Measurements from ENCODE around the gene FIBCD1.

- no peak for TF ChIP-seq CTCF (IDR thresholded peaks at IDR 0.05)
- no peak for TF ChIP-seq POLR2A (IDR thresholded peaks at IDR 0.05)
Measured at GRCh38 chr9:130982636-130983358, 43.8 kb upstream of the FIBCD1 start.

All from stomach (tissue), 4 donors.